SW 1271 (cell line): Measurements from ENCODE around the gene ATP8B1.

Experiments
- DNase-seq, 2 experiments: peaks; one replicate each; lab custom pipeline; 2025; lab: John Stamatoyannopoulos, UW

ATP8B1 gene

DNA sequence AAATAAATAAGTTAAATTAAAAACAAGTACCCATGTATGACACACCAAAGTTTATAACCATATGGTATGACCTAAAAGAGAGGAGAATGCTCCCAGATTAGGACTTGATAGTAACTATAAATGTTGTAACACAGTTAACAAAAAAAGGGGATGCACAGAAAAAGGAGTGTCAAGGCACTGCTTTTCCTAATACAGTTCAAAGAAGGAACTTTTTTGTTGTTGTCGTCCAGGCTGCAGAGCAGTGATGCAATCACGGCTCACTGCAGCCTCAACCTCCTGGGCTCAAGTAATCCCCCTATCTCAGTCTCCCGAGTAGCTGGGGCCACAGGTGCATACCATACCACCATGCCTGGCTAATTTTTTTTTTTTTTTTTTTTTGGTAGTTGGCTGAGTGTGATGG is 184.2 kb downstream of the ATP8B1 start:
- no peak for DNase-seq

DNA sequence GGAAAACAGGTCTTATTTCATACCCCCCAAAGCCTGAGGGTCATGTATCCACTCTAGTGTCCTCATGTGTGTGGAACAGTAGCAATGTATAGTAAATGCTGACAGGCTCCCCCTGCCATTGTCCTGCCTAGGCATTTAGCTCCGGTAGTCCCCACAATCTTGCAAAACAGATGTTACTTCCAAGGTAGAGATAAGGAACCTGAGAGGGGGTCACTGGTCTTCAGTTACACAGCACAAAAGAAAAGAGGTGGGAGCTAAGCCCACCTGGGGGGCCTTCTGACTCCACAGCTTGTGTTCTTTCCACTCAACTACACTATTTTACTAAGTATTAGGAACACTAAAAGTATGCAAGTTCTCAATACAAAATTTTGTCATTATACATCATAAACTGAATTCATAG is 199.2 kb downstream of the ATP8B1 start:
- no peak for DNase-seq
